ENCODE data around the gene HLA-E.

DNA sequence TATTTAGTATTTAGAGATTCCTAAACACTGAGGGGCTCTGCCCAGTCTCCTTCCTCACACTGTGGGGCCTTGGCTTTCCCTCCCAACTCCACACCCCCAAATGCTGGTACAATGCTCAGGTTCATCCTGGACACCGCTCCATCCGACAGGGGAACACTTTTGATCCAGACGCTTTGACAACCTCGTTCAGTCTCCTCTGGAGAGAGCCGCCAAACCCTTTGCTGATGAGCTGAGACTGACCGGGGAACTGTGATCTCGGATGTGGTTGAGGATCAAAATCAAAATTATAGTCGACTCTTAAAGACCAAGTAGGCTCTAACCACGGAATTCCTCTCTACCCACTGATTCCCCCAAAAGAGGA, 38.8 kb upstream of the HLA-E start:
- TF ChIP-seq, protein P1, sequence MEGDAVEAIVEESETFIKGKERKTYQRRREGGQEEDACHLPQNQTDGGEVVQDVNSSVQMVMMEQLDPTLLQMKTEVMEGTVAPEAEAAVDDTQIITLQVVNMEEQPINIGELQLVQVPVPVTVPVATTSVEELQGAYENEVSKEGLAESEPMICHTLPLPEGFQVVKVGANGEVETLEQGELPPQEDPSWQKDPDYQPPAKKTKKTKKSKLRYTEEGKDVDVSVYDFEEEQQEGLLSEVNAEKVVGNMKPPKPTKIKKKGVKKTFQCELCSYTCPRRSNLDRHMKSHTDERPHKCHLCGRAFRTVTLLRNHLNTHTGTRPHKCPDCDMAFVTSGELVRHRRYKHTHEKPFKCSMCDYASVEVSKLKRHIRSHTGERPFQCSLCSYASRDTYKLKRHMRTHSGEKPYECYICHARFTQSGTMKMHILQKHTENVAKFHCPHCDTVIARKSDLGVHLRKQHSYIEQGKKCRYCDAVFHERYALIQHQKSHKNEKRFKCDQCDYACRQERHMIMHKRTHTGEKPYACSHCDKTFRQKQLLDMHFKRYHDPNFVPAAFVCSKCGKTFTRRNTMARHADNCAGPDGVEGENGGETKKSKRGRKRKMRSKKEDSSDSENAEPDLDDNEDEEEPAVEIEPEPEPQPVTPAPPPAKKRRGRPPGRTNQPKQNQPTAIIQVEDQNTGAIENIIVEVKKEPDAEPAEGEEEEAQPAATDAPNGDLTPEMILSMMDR (conservative IDR thresholded peaks at IDR 0.05; ENCODE audit: low read length) = no peak
- no peak for TF ChIP-seq EZH2phosphoT487 (IDR thresholded peaks at IDR 0.05; ENCODE audit: borderline replicate concordance)

Data from Loucy (cell line).